Fibroblast of mammary gland (primary cell): ENCODE measurements around the gene UST.
"Not testable (repeated sequence)": the region's sequence is repeated elsewhere in the genome, so short reads cannot be mapped to it uniquely, and the experiment has no call there.

Experiments
- DNase-seq: peaks from one replicate; pipeline ENCODE4 v3.0.0-alpha.2; 2010; ENCODE audit warnings: low read depth
- H3K4me3 ChIP-seq: 2 replicates; pipeline ENCODE4 v1.5.1; 2011; ENCODE audit warnings: low read depth, mild to moderate bottlenecking, low read length, moderate library complexity; ENCODE audit not compliant: control insufficient read depth
- CTCF ChIP-seq: conservative IDR thresholded peaks from 2 replicates; pipeline ENCODE4 v1.5.1; 2011; ENCODE audit warnings: low read depth, low read length, inconsistent platforms; ENCODE audit not compliant: control insufficient read depth, insufficient read depth

Gene UST

GRCh38 chr6:148905901-148906300, 159.1 kb downstream of the UST start:
- TF ChIP-seq CTCF: no peak
- H3K4me3 ChIP-seq: no peak overlapping the region
- no peak for DNase-seq

DNA sequence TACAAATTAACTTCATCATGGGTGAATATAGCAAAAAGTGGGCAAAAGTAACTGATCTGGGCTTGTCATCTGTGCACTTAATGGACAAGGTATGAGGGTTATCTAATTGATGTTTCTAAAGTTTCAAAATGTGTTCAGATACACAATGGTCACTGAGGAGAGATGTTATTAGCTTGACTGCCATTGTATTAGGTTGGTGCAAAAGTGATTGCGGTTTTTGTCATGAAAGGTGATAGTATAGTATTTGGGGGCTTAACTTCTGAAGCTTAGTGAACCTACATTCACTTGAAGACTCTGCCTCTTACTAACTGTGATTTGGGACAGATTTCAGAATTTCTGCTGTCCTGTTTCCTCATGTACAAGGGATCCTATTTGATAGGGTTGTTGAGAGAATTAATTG, 159.6 kb downstream of the UST start:
- DNase-seq: no peak

DNA sequence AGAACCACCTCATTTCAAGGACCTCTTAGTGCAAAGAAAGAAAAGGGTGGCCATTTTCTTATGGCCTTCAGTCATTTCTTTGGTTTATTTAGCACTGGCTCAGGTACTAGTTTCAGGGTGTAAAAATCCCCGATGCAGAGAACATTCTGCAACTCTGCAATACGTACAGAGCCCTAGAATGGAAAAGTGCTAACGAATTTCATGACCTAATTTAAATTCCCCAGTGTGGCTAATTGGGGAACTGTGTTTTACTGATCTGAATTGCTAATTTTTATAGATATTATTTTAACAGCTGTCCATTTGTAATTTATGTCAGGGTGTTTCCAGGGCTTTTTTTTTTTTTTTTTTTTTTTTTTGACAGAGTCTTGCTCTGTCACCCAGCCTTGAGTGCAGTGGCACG, 160.7 kb downstream of the UST start:
- no peak for DNase-seq
- no peak for TF ChIP-seq CTCF
- no peak overlapping the region for H3K4me3 ChIP-seq

More for the DNA sequence above, 159.6 kb downstream of the UST start:
- H3K4me3 ChIP-seq: no peak overlapping the region
- TF ChIP-seq CTCF: no peak

- H3K4me3 ChIP-seq: no peak overlapping the region
- DNase-seq: no peak
- no peak for TF ChIP-seq CTCF
Measured at GRCh38 chr6:148912252-148912651, 165.4 kb downstream of the UST start.

DNA sequence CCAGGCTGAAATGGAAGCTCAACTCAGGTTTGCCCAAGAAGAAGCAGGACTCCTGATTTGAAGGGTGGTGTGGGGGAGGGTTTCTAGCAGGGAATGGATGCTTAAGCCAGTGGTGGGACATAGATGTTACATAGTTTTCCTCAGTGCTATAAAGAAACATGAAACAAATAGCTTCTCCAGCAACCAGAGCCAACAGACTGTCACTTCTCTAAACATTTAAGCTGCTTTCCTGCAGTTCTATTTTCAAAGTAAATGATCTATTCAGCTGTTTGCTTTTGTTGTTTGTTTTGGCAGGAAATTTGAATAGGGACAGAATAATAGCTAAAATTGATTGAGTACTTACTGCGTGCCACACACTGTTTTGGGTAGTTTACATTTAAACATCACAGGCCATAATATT, 169.0 kb downstream of the UST start:
- H3K4me3 ChIP-seq: no peak overlapping the region
- DNase-seq: no peak
- no peak for TF ChIP-seq CTCF

GRCh38 chr6:148916485-148916884, 169.7 kb downstream of the UST start:
- not testable (repeated sequence) for DNase-seq, H3K4me3 ChIP-seq

- no peak for TF ChIP-seq CTCF
- H3K4me3 ChIP-seq: no peak overlapping the region
- DNase-seq: no peak
Measured at GRCh38 chr6:148924226-148925012, 177.6 kb downstream of the UST start.
